CD4-positive, CD25-positive, alpha-beta regulatory T cell (primary cell): ENCODE data around the gene KANK2. TPM values are rescaled to one million over a fixed set of nuclear protein-coding genes. Genes with fewer than 3 reads are reported as not detected.

Source experiments
- ATAC-seq, 2 donors: fragments of 150-1000 bp; cut with Tn5 transposase; one replicate each; pipeline ENCODE4 v1.10.0; 2021; ENCODE audit warnings: low read depth in 2 of 2, moderate number of reproducible peaks in 2 of 2, moderate library complexity in 1 of 2
- DNase-seq, 3 donors: peaks; one replicate each; pipeline versions ENCODE4 v3.0.0 to v3.0.0-alpha.2; 2012 to 2022; ENCODE audit warnings: mixed read lengths in 1 of 3
- H3K27ac ChIP-seq: one replicate; pipeline ENCODE4 v1.7.0; 2013; ENCODE audit warnings: mild to moderate bottlenecking, low read length; ENCODE audit not compliant: insufficient read depth, poor library complexity, severe bottlenecking
- H3K27me3 ChIP-seq: one replicate; pipeline ENCODE4 v1.7.0; 2013; ENCODE audit warnings: low read length; ENCODE audit not compliant: control insufficient read depth, insufficient read depth
- H3K36me3 ChIP-seq: one replicate; pipeline ENCODE4 v1.7.0; 2013; ENCODE audit warnings: mild to moderate bottlenecking, low read length, moderate library complexity; ENCODE audit not compliant: control insufficient read depth, insufficient read depth
- H3K4me1 ChIP-seq: 2 replicates; pipeline ENCODE4 v1.7.0; 2013; ENCODE audit warnings: mild to moderate bottlenecking, low read length; ENCODE audit not compliant: insufficient read depth, control insufficient read depth, poor library complexity, severe bottlenecking
- H3K4me3 ChIP-seq: one replicate; pipeline ENCODE4 v1.7.0; 2013; ENCODE audit warnings: low read depth, mild to moderate bottlenecking, low read length, moderate library complexity
- H3K9me3 ChIP-seq, 2 experiments: 1 replicate in 1 of 2; 2 replicates in 1 of 2; pipeline ENCODE4 v1.7.0; 2013; ENCODE audit warnings: low read length in 2 of 2, mild to moderate bottlenecking in 1 of 2, moderate library complexity in 1 of 2; ENCODE audit not compliant: control insufficient read depth in 2 of 2
- H3K27ac Mint-ChIP-seq, 3 donors: one replicate each; pipeline ENCODE4 v1.8.0; 2020 to 2022; ENCODE audit warnings: mild to moderate bottlenecking in 3 of 3, mixed read lengths in 3 of 3, moderate library complexity in 2 of 3
- H3K27me3 Mint-ChIP-seq: one replicate; pipeline ENCODE4 v1.8.0; 2022; ENCODE audit warnings: mild to moderate bottlenecking, mixed read lengths
- H3K36me3 Mint-ChIP-seq: one replicate; pipeline ENCODE4 v1.8.0; 2020; ENCODE audit warnings: mixed read lengths
- H3K4me1 Mint-ChIP-seq, 4 donors: one replicate each; pipeline ENCODE4 v1.8.0; 2020 to 2022; ENCODE audit warnings: mixed read lengths in 4 of 4, mild to moderate bottlenecking in 1 of 4
- H3K4me3 Mint-ChIP-seq, 4 donors: one replicate each; pipeline ENCODE4 v1.8.0; 2020 to 2022; ENCODE audit warnings: mild to moderate bottlenecking in 4 of 4, mixed read lengths in 4 of 4, moderate library complexity in 3 of 4
- H3K9me3 Mint-ChIP-seq, 7 donors: one replicate each; pipeline ENCODE4 v1.8.0; 2020 to 2022; ENCODE audit warnings: mixed read lengths in 7 of 7, mild to moderate bottlenecking in 3 of 7, moderate library complexity in 2 of 7
- polyA plus RNA-seq, 4 donors: library from polyadenylated mRNA; unstranded; fragments of 300-500 nt; fragmentation: Illumina TruSeq; gene quantifications; one replicate each; pipeline ENCODE4 v1.2.3, GENCODE V29; 2021
- total RNA-seq: library from RNA; stranded (reverse); gene quantifications from one replicate; pipeline ENCODE4 v1.2.3, GENCODE V29; 2022

KANK2 gene
- total and polyA plus RNA-seq, 5 donors from 2014 or later, result 0.16 to 0.74 (median 0.40) TPM; not detected in 1

DNA sequence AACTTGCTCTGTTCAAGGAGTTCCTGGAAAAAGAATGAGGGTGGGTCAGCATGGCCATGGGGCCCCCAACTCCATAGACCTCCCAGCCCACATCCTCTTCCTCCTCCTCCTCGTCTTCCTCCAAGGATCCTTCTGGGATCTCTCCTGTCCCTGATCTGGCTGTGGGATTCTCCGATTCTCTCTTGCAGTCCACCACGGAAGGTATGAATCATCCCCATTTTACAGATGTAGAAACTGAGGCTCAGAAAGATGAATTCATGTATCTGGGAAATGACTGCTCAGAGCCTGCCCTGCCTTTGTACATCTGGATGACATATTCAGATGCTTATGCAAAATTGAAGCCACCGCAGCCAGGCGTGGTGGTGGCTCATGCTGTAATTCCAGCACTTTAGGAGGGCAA is 2.2 kb upstream of the KANK2 start:
- peaks cover 0 to 9% (median 0%) of the 10 kb centered on the region in 4 donors for H3K4me1 Mint-ChIP-seq
- Histone ChIP-seq H3K27ac (no peak overlapping the region), H3K9me3 (no peaks in the 10 kb centered on the region), H3K27me3 (no peaks in the 10 kb centered on the region), H3K4me1 (peaks cover 22% of the 10 kb centered on the region), H3K36me3 (no peaks in the 10 kb centered on the region), H3K4me3 (no peak overlapping the region)
- H3K27me3 Mint-ChIP-seq, result peaks cover 4% of the 10 kb centered on the region
- no peaks in the 10 kb centered on the region for H3K36me3 Mint-ChIP-seq
- ATAC-seq (no peak), DNase-seq (no peak)
- peak overlapping the region in 2 of 4 donors; percentile 68 for H3K4me3 Mint-ChIP-seq
- H3K9me3 Mint-ChIP-seq, result no peaks in the 10 kb centered on the region
- H3K27ac Mint-ChIP-seq, result no peak overlapping the region

DNA sequence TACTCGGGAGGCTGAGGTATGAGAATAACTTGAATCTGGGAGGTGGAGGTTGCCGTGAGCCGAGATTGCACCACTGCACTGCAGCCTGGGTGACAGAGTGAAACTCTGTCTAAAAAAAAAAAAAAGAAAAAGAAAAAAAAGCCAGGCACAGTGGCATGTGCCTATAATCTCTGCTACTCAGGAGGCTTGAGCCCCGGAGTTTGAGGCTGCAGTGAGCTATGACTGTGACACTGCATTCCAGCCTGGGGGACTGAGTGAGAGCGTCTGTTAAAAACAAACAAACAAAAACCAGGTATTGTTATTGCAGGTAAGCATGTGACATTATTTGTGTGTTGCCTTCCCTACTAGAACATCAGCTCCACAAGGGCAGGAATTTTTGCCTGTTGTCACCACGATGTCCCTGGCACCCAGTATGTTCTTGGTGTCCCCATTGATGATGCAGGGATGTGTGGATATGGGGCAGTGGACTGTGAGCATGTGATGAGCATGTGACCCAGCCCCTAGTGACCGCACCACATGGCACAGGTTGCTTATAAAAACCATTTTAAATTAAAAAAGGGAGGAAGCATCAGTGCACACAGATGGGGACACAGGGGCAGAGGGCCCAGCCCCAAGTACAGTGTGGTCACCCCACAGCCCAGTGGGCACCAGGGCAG is 1.6 kb upstream of the KANK2 start:
- ATAC-seq (no peak), DNase-seq (no peak)
- peaks cover 22% of the 10 kb centered on the region for H3K4me1 ChIP-seq
- H3K4me3 ChIP-seq, result no peak overlapping the region
- H3K36me3 ChIP-seq, result no peaks in the 10 kb centered on the region
- peak overlapping the region in 3 of 4 donors; percentile 45 to 84 (median 51) for H3K4me3 Mint-ChIP-seq
- no peak overlapping the region for H3K27ac Mint-ChIP-seq
- H3K27ac ChIP-seq, result no peak overlapping the region
- no peaks in the 10 kb centered on the region for H3K9me3 Mint-ChIP-seq
- H3K9me3 ChIP-seq, result no peaks in the 10 kb centered on the region
- peaks cover 4% of the 10 kb centered on the region for H3K27me3 Mint-ChIP-seq
- peaks cover 0 to 9% (median 0%) of the 10 kb centered on the region in 4 donors for H3K4me1 Mint-ChIP-seq
- H3K27me3 ChIP-seq, result no peaks in the 10 kb centered on the region
- no peaks in the 10 kb centered on the region for H3K36me3 Mint-ChIP-seq

DNA sequence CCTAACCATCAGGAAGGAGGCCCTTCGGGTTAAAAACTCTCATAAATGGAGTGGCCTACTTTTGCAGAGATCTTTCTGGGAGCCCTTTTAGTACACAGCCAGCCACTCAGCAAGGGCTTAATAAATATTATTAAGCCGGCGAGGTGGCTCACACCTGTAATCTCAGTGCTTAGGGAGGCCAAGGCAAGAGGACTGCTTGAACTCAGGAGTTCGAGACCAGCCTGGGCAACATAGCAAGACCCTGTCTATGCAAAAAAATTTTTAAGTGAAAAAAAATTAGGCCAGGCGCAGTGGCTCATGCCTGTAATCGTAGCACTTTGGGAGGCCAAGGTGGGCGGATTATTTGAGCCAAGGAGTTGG is 810 bp upstream of the KANK2 start:
- H3K27me3 ChIP-seq, result no peaks in the 10 kb centered on the region
- H3K27ac ChIP-seq, result no peak overlapping the region
- Mint-ChIP-seq H3K36me3 (no peaks in the 10 kb centered on the region), H3K27ac (peak overlapping the region in 1 of 3 donors; percentile 64), H3K27me3 (peaks cover 4% of the 10 kb centered on the region), H3K4me3 (peak overlapping the region; percentile 45 to 85 (median 68)), H3K9me3 (no peaks in the 10 kb centered on the region), H3K4me1 (peaks cover 0 to 9% (median 0%) of the 10 kb centered on the region in 4 donors)
- ATAC-seq (no peak), DNase-seq (no peak)
- H3K4me1 ChIP-seq, result peaks cover 22% of the 10 kb centered on the region
- no peak overlapping the region for H3K4me3 ChIP-seq
- H3K9me3 ChIP-seq, result no peaks in the 10 kb centered on the region
- no peaks in the 10 kb centered on the region for H3K36me3 ChIP-seq

DNA sequence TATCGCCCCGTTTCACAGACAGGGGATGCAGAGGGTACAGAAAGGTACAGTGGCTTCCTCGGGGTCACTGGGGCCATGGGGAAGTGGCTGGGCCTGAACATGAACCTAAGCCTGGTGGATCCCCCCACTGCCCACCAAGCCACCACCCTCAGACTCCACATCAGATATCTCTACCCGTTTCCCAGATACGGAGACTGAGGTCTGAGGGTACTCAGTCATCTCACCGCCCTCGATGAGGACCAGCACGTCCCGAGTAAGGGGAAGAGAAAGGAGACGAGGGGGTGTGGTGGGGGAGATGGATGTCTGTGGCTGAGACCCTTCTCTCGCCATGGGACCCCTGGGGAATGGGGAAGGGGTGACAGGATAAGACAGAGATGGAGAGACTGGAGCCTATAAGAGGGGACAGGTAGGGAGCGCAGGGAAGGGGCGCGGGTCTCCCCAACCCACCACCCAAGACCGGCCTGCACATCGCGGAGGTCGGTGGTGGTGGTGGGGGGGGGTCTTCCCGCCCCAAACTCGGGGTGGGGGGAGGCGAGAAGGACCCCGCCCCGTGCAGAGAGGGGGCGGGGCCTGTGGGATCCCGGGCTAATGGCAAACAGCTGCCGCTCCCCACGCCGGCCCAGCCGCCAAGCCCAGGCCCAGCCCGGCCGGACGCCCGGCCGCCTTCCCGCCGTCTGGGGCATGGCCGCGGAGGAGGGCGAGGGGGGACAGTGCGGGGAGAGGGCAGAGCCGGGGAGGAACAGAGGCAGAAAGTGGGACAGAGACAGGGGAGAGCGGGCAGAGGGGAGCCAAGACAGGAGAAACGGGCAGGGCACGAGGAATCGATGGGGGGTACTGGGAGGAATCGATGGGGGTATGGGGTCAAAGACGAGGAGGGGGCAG is 698 bp downstream of the KANK2 start:
- DNase-seq, result no peak
- H3K36me3 Mint-ChIP-seq, result no peaks in the 10 kb centered on the region
- H3K9me3 Mint-ChIP-seq, result no peaks in the 10 kb centered on the region
- Histone ChIP-seq H3K4me1 (peaks cover 22% of the 10 kb centered on the region), H3K27ac (no peak overlapping the region), H3K36me3 (no peaks in the 10 kb centered on the region), H3K9me3 (no peaks in the 10 kb centered on the region), H3K27me3 (no peaks in the 10 kb centered on the region), H3K4me3 (no peak overlapping the region)
- ATAC-seq, result no peak
- H3K4me1 Mint-ChIP-seq, result peaks cover 0 to 9% (median 0%) of the 10 kb centered on the region in 4 donors
- H3K27me3 Mint-ChIP-seq, result peaks cover 4% of the 10 kb centered on the region
- peak overlapping the region; percentile 40 to 80 (median 74) for H3K4me3 Mint-ChIP-seq
- H3K27ac Mint-ChIP-seq, result no peak overlapping the region

DNA sequence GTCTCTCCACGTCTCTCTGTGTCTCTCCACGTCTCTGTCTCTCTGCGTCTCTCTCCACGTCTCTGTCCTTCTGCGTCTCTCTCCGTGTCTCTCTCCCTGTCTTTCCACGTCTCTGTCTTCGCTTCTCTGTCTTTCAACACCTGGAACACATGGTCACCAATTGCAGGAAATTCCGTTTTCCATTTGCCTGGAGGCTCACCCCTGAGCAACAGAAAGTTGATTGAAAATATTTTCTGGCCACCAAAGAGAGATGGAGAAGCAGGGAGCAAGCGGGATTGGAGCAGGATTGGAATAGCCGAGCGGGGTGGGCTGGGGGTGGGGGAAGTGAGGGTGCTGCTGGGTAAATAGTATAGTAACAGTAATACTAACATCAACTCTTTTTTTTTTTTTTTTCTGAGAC is 1.7 kb downstream of the KANK2 start:
- ATAC-seq (no peak), DNase-seq (no peak)
- H3K27ac Mint-ChIP-seq, result no peak overlapping the region
- peaks cover 0 to 9% (median 0%) of the 10 kb centered on the region in 4 donors for H3K4me1 Mint-ChIP-seq
- Histone ChIP-seq H3K4me1 (peaks cover 22% of the 10 kb centered on the region), H3K36me3 (no peaks in the 10 kb centered on the region), H3K4me3 (no peak overlapping the region), H3K9me3 (no peaks in the 10 kb centered on the region), H3K27me3 (no peaks in the 10 kb centered on the region), H3K27ac (no peak overlapping the region)
- no peaks in the 10 kb centered on the region for H3K36me3 Mint-ChIP-seq
- peaks cover 4% of the 10 kb centered on the region for H3K27me3 Mint-ChIP-seq
- no peaks in the 10 kb centered on the region for H3K9me3 Mint-ChIP-seq
- H3K4me3 Mint-ChIP-seq, result peak overlapping the region in 3 of 4 donors; percentile 10 to 77 (median 62)

DNA sequence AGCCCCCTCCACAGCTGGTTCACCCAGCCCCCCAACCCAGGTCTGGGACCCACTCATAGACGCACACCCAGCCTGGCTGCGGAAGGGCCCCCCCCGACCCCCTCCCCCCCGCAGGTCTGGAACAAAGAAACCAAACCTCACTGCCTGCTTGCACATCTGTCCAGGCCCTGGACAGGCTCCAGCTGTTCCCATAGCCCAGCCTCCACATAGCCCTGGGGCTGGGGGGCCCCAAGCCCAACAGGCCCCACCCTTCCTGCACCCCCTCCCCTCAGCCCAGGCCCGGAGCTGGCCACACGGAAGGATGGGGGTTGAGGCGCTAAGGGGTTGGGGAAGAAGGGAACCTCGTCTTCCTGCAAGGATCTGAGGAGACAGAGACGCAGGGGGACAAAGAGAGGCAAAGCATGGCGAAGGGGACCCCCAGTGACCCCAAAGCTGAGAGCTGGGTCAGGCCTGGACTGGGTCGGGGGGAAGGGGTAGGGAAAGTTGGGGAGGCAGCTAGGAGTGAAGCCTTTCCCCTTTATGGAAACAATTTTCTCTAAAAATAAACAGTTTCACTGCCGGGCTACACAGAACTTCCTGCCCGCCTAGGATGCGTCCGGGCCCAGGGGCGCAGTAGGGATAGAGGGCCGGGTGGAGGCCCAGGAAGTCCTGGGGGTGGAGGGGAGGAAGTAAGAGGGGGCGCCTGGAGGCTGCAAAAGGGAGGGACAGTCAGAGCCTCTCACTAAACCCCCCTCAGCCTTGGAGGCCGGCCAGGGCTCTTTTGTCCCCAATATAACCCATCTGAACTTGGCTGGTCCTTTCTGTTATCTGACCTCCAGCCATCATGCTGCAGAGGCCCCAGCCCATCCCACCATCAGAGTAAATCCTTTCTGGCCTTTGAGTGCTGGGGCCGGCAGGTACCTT is 2.4 kb downstream of the KANK2 start:
- H3K27me3 ChIP-seq, result no peaks in the 10 kb centered on the region
- H3K4me3 ChIP-seq, result no peak overlapping the region
- H3K36me3 ChIP-seq, result no peaks in the 10 kb centered on the region
- DNase-seq, result peak in 1 of 3 donors; percentile 34
- H3K27ac Mint-ChIP-seq, result no peak overlapping the region
- H3K4me1 ChIP-seq, result peaks cover 22% of the 10 kb centered on the region
- peaks cover 0 to 9% (median 0%) of the 10 kb centered on the region in 4 donors for H3K4me1 Mint-ChIP-seq
- ATAC-seq, result no peak
- H3K9me3 ChIP-seq, result no peaks in the 10 kb centered on the region
- no peaks in the 10 kb centered on the region for H3K36me3 Mint-ChIP-seq
- peak overlapping the region in 1 of 4 donors; percentile 10 for H3K4me3 Mint-ChIP-seq
- no peak overlapping the region for H3K27ac ChIP-seq
- H3K9me3 Mint-ChIP-seq, result no peaks in the 10 kb centered on the region
- H3K27me3 Mint-ChIP-seq, result peaks cover 4% of the 10 kb centered on the region

DNA sequence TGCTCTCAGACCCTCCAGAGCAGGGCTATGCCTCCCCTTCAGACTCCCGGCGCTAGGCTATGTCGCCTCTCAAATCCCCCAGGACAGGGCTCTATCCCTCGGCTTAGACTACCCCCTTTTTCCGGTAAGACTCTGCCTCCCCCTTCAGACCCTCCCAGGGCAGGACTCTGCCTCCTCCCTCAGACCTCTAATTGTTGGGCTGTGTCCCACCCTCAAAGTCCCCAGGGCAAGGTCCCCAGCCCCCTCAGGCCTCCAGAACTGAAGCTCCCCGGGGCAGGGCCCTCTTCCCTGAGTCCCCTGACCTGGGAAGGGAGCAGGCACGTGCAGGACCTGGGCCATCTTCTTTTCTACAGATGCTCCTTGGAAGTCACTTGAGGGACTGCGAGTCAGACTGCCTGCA is 3.2 kb downstream of the KANK2 start:
- no peak overlapping the region for H3K4me3 Mint-ChIP-seq
- H3K36me3 Mint-ChIP-seq, result no peaks in the 10 kb centered on the region
- no peaks in the 10 kb centered on the region for H3K9me3 Mint-ChIP-seq
- peaks cover 4% of the 10 kb centered on the region for H3K27me3 Mint-ChIP-seq
- H3K27ac Mint-ChIP-seq, result no peak overlapping the region
- no peak for ATAC-seq
- Histone ChIP-seq H3K4me3 (no peak overlapping the region), H3K36me3 (no peaks in the 10 kb centered on the region), H3K4me1 (peaks cover 22% of the 10 kb centered on the region), H3K27ac (no peak overlapping the region), H3K9me3 (no peaks in the 10 kb centered on the region), H3K27me3 (no peaks in the 10 kb centered on the region)
- DNase-seq, result no peak
- peaks cover 0 to 9% (median 0%) of the 10 kb centered on the region in 4 donors for H3K4me1 Mint-ChIP-seq
